ENCODE results near the gene DMRT1.

DMRT1 gene

DNA sequence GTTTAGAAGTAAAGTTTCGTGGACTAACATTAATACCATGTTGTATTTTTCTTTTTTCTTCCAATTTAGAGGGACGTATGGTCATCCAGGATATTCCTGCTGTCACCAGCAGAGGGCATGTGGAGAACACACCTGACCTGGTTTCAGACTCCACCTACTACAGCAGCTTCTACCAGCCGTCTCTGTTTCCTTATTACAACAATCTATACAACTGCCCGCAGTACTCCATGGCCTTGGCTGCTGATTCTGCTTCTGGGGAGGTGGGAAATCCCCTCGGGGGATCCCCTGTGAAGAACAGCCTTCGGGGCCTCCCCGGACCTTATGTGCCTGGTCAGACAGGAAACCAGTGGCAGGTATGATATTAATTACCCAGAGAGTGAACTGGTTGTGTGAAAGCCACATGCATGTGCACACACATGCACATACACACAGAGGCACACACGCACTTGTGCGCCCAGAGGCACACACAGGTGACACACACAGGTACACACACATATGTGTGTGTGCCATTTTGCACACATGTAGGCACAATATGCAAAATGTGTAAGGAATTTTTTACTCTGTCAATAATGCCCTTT lies 52.4 kb downstream of the DMRT1 start:
- DNase-seq (ENCODE audit: low spot score), result peak; percentile 87
- TF ChIP-seq, protein P1, sequence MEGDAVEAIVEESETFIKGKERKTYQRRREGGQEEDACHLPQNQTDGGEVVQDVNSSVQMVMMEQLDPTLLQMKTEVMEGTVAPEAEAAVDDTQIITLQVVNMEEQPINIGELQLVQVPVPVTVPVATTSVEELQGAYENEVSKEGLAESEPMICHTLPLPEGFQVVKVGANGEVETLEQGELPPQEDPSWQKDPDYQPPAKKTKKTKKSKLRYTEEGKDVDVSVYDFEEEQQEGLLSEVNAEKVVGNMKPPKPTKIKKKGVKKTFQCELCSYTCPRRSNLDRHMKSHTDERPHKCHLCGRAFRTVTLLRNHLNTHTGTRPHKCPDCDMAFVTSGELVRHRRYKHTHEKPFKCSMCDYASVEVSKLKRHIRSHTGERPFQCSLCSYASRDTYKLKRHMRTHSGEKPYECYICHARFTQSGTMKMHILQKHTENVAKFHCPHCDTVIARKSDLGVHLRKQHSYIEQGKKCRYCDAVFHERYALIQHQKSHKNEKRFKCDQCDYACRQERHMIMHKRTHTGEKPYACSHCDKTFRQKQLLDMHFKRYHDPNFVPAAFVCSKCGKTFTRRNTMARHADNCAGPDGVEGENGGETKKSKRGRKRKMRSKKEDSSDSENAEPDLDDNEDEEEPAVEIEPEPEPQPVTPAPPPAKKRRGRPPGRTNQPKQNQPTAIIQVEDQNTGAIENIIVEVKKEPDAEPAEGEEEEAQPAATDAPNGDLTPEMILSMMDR (IDR thresholded peaks at IDR 0.05; ENCODE audit: borderline replicate concordance, control extremely low read depth, extremely low read depth, insufficient read depth, missing control alignments), result peak; percentile 83
- in situ Hi-C loops (cut with MboI; ENCODE audit: low sequenced_read_pairs, unreplicated experiment), result loop anchor here (5.0 kb wide), 1 partner anchor 103 kb away; no protein-coding TSS in a partner anchor

DNA sequence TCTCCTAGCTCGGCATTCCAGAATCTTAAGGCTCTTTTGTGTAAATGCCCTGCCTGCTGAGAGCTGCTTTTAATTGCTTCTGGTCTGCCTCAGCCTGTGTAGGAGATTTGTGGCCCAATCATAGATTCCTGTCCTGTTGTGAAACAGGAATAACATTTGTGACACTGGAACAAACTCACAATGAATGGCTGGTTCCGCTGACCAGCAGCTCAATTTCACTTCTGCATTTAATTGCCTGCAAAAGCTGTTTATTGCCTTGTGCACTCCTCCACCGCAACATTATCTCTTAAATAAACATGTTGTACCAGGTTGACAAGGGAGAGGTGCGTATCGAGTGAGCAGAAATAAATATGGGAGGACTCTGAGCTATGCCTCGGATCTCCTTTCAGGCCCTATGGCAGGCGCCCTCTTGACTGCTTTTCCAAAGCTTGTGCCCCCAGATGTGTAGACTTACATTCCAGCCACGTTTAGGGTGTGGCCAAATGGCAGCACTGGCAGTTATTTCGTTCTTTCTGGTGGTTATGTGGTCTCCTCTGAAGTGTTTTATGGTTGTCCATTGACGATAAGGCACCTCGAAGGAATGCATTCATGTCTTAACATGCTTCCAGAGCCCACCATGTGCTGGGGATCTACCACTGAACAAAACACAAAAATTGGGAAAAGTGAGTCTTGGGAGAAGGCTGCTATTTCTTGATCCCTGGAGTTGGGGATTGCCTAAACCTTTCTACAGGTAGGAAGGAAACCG lies 58.1 kb downstream of the DMRT1 start:
- DNase-seq (ENCODE audit: low spot score), result peak; percentile 32
- in situ Hi-C loops (cut with MboI; ENCODE audit: low sequenced_read_pairs, unreplicated experiment), result no loop called here
- TF ChIP-seq, protein P1 (IDR thresholded peaks at IDR 0.05; ENCODE audit: borderline replicate concordance, control extremely low read depth, extremely low read depth, insufficient read depth, missing control alignments), result no peak

- TF ChIP-seq, protein P1 (IDR thresholded peaks at IDR 0.05; ENCODE audit: borderline replicate concordance, control extremely low read depth, extremely low read depth, insufficient read depth, missing control alignments), result no peak
- DNase-seq (ENCODE audit: low spot score), result no peak
- in situ Hi-C loops (cut with MboI; ENCODE audit: low sequenced_read_pairs, unreplicated experiment), result no loop called here
Observed at GRCh38 chr9:903886-904285, 62.4 kb downstream of the DMRT1 start.

DNA sequence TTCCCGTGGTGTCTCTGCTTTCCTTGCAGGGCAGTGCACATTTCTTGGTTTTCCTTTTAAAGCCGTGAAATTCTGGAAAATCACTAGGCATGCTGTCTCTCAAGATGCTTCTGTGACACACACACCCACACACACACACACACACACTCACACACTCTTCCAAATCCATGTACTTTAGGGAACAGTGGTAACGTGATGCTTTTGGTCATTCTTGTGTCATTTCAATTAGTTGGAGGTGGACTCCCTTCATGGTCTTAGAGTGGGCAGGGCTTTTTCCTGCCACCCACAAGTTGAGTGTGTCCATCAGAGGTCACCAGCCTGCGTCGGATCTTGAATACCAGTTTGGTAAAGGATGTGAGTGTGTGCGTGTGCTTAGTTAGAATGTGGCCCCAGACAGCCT lies 64.4 kb downstream of the DMRT1 start:
- in situ Hi-C loops (cut with MboI; ENCODE audit: low sequenced_read_pairs, unreplicated experiment), result no loop called here
- DNase-seq (ENCODE audit: low spot score), result no peak
- TF ChIP-seq, protein P1 (IDR thresholded peaks at IDR 0.05; ENCODE audit: borderline replicate concordance, control extremely low read depth, extremely low read depth, insufficient read depth, missing control alignments), result no peak

DNA sequence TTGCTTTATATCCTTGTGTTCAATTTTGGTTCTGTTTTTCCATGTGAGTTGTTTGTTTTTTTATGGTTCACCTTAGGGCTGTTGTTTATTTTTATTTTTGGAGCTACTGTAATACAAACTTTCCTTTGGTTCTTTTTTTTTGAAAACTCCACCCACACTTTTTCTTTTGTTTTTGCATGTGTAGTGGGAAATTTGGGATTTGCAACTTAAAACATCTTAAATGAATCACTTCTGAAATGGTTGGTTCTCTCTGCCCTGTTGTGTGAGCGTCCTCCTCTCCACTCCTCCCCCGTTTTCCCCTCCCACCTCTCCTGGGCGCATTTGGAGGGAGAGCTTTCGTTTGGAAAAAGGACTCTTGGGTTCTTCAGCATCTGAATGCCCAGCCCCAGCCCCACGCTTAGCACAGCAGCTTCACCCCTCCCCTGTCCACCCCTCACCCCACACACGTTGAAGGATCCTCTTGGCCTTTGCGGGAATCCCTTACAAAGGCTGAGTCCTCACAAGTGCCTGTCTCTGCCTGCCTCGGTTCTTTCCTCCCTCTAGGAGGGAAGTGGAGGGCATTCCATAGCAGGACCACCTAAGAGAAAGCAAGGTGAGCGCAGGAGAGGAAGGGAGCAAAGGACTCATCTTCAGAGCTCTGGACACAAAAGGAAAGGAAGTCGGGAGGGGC lies 67.2 kb downstream of the DMRT1 start:
- DNase-seq (ENCODE audit: low spot score), result no peak
- in situ Hi-C loops (cut with MboI; ENCODE audit: low sequenced_read_pairs, unreplicated experiment), result no loop called here
- TF ChIP-seq, protein P1 (IDR thresholded peaks at IDR 0.05; ENCODE audit: borderline replicate concordance, control extremely low read depth, extremely low read depth, insufficient read depth, missing control alignments), result no peak

DNA sequence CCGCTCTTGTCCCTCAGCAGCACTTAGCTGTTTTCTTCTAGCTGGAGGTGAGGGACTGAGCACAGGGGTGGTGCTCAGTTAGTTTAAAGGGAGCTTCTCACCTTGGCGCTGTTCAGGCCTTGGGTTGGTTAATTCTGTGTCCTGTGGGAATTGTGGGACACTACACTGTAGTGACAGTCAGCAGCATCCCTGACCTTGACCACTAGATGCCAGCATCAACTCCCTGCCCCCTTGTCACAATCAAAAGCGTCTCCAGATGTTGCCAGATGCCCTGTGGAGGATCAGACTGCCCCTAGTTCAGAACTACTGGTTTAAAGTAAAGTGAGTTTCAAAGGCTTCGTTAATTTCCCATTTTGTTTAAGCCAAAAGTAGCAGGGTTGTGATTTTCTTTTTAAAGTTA lies 69.5 kb downstream of the DMRT1 start:
- TF ChIP-seq, protein P1 (IDR thresholded peaks at IDR 0.05; ENCODE audit: borderline replicate concordance, control extremely low read depth, extremely low read depth, insufficient read depth, missing control alignments), result no peak
- DNase-seq (ENCODE audit: low spot score), result no peak
- in situ Hi-C loops (cut with MboI; ENCODE audit: low sequenced_read_pairs, unreplicated experiment), result no loop called here

Data from GM13976 (cell line).